WTC11 (cell line): ENCODE data around the gene CFAP58. TPM values are rescaled to one million over a fixed set of nuclear protein-coding genes. Genes with fewer than 3 reads are reported as not detected.

Experiments
- JUN ChIP-seq: sonication (generic); formaldehyde crosslinking; IDR thresholded peaks from 2 replicates; pipeline ENCODE4 v1.8.0; 2023; ENCODE audit warnings: mild to moderate bottlenecking, missing genetic modification reagents
- MAX ChIP-seq: sonication (generic); formaldehyde crosslinking; IDR thresholded peaks from 2 replicates; pipeline ENCODE4 v1.8.0; 2022; ENCODE audit warnings: mild to moderate bottlenecking, missing genetic modification reagents
- MXD4 ChIP-seq: fragments of 250-450 bp; sonication (Bioruptor Pico); IDR thresholded peaks from 2 replicates; pipeline ENCODE4 v1.8.0; 2021; ENCODE audit warnings: mild to moderate bottlenecking, moderate library complexity, borderline replicate concordance
- NFATC4 ChIP-seq: fragments of 250-450 bp; sonication (Bioruptor Pico); IDR thresholded peaks from 2 replicates; pipeline ENCODE4 v1.9.0; 2021; ENCODE audit warnings: mild to moderate bottlenecking
- NR3C1 ChIP-seq: sonication (generic); formaldehyde crosslinking; conservative IDR thresholded peaks from 2 replicates; pipeline ENCODE4 v1.8.1; 2023; ENCODE audit warnings: low read depth, mild to moderate bottlenecking, missing genetic modification reagents
- TEAD4 ChIP-seq: sonication (generic); formaldehyde crosslinking; IDR thresholded peaks from 2 replicates; pipeline ENCODE4 v1.8.0; 2022; ENCODE audit warnings: mild to moderate bottlenecking, missing genetic modification reagents
- ZNF219 ChIP-seq: sonication (generic); formaldehyde crosslinking; IDR thresholded peaks from 2 replicates; pipeline ENCODE4 v1.8.0; 2023; ENCODE audit warnings: missing genetic modification reagents, mild to moderate bottlenecking, borderline replicate concordance
- ZNF232 ChIP-seq: sonication (generic); formaldehyde crosslinking; IDR thresholded peaks from 2 replicates; pipeline ENCODE4 v1.8.0; 2022; ENCODE audit warnings: mild to moderate bottlenecking, missing genetic modification reagents
- ZNF263 ChIP-seq: sonication (generic); formaldehyde crosslinking; IDR thresholded peaks from 2 replicates; pipeline ENCODE4 v1.8.1; 2022; ENCODE audit warnings: low read depth, mild to moderate bottlenecking, moderate library complexity, missing genetic modification reagents
- ZNF512 ChIP-seq: sonication (generic); formaldehyde crosslinking; IDR thresholded peaks from 2 replicates; pipeline ENCODE4 v1.8.1; 2022; ENCODE audit warnings: missing genetic modification reagents, borderline replicate concordance
- total RNA-seq: library from RNA; stranded (reverse); gene quantifications from 3 replicates; pipeline ENCODE4 v1.2.3, GENCODE V29; 2021
- TF ChIP-seq, protein P1 (sequence below): sonication (generic); formaldehyde crosslinking; IDR thresholded peaks from 2 replicates; pipeline ENCODE4 v1.8.0; 2023; ENCODE audit warnings: missing genetic modification reagents, mild to moderate bottlenecking, borderline replicate concordance
- TF ChIP-seq, protein P2 (sequence below): sonication (generic); formaldehyde crosslinking; IDR thresholded peaks from 2 replicates; pipeline ENCODE4 v1.8.1; 2023; ENCODE audit warnings: mild to moderate bottlenecking, missing genetic modification reagents
- TF ChIP-seq, protein P3 (sequence below): sonication (generic); formaldehyde crosslinking; IDR thresholded peaks from 2 replicates; pipeline ENCODE4 v1.8.0; 2022; ENCODE audit warnings: mild to moderate bottlenecking, missing genetic modification reagents
- TF ChIP-seq, protein P4 (sequence below): sonication (generic); formaldehyde crosslinking; IDR thresholded peaks from 2 replicates; pipeline ENCODE4 v1.8.0; 2022; ENCODE audit warnings: missing genetic modification reagents
- TF ChIP-seq, protein P5 (sequence below): sonication (generic); formaldehyde crosslinking; IDR thresholded peaks from 2 replicates; pipeline ENCODE4 v1.8.0; 2022; ENCODE audit warnings: mild to moderate bottlenecking, missing genetic modification reagents

The CFAP58 gene
- total RNA-seq, 1 experiment from 2014 or later, result 1.0 TPM

DNA sequence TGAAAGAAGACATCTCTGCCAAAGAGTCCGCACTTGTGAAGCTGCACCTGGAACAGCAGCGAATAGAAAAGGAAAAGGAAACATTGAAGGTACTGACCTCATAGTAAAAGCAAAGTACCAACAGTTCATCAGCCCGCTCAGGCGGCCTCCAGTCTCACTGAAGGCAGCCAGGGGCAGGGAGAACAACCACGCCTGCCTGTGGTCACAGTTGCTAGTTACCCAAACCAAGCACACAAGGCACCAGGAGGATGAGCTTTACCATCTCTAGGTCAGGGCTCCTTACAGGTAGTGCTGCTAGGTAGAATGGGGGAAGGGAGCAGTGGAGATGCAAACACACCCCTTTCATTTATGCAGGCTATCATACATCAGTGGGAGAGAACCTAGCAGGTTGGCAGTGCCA is 39.8 kb downstream of the CFAP58 start (continued):
- TF ChIP-seq, protein P1, sequence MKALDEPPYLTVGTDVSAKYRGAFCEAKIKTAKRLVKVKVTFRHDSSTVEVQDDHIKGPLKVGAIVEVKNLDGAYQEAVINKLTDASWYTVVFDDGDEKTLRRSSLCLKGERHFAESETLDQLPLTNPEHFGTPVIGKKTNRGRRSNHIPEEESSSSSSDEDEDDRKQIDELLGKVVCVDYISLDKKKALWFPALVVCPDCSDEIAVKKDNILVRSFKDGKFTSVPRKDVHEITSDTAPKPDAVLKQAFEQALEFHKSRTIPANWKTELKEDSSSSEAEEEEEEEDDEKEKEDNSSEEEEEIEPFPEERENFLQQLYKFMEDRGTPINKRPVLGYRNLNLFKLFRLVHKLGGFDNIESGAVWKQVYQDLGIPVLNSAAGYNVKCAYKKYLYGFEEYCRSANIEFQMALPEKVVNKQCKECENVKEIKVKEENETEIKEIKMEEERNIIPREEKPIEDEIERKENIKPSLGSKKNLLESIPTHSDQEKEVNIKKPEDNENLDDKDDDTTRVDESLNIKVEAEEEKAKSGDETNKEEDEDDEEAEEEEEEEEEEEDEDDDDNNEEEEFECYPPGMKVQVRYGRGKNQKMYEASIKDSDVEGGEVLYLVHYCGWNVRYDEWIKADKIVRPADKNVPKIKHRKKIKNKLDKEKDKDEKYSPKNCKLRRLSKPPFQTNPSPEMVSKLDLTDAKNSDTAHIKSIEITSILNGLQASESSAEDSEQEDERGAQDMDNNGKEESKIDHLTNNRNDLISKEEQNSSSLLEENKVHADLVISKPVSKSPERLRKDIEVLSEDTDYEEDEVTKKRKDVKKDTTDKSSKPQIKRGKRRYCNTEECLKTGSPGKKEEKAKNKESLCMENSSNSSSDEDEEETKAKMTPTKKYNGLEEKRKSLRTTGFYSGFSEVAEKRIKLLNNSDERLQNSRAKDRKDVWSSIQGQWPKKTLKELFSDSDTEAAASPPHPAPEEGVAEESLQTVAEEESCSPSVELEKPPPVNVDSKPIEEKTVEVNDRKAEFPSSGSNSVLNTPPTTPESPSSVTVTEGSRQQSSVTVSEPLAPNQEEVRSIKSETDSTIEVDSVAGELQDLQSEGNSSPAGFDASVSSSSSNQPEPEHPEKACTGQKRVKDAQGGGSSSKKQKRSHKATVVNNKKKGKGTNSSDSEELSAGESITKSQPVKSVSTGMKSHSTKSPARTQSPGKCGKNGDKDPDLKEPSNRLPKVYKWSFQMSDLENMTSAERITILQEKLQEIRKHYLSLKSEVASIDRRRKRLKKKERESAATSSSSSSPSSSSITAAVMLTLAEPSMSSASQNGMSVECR (CRISPR knock-in tag), result no peak
- TF ChIP-seq, protein P2, sequence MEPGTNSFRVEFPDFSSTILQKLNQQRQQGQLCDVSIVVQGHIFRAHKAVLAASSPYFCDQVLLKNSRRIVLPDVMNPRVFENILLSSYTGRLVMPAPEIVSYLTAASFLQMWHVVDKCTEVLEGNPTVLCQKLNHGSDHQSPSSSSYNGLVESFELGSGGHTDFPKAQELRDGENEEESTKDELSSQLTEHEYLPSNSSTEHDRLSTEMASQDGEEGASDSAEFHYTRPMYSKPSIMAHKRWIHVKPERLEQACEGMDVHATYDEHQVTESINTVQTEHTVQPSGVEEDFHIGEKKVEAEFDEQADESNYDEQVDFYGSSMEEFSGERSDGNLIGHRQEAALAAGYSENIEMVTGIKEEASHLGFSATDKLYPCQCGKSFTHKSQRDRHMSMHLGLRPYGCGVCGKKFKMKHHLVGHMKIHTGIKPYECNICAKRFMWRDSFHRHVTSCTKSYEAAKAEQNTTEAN (CRISPR knock-in tag), result no peak
- TF ChIP-seq ZNF263 (CRISPR knock-in tag), result no peak
- TF ChIP-seq, protein P3, sequence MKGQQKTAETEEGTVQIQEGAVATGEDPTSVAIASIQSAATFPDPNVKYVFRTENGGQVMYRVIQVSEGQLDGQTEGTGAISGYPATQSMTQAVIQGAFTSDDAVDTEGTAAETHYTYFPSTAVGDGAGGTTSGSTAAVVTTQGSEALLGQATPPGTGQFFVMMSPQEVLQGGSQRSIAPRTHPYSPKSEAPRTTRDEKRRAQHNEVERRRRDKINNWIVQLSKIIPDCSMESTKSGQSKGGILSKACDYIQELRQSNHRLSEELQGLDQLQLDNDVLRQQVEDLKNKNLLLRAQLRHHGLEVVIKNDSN (CRISPR knock-in tag), result no peak
- no peak for TF ChIP-seq TEAD4 (CRISPR knock-in tag)
- no peak for TF ChIP-seq NR3C1 (CRISPR knock-in tag)
- no peak for TF ChIP-seq JUN (CRISPR knock-in tag)
- TF ChIP-seq ZNF232 (CRISPR knock-in tag), result no peak
- TF ChIP-seq, protein P4, sequence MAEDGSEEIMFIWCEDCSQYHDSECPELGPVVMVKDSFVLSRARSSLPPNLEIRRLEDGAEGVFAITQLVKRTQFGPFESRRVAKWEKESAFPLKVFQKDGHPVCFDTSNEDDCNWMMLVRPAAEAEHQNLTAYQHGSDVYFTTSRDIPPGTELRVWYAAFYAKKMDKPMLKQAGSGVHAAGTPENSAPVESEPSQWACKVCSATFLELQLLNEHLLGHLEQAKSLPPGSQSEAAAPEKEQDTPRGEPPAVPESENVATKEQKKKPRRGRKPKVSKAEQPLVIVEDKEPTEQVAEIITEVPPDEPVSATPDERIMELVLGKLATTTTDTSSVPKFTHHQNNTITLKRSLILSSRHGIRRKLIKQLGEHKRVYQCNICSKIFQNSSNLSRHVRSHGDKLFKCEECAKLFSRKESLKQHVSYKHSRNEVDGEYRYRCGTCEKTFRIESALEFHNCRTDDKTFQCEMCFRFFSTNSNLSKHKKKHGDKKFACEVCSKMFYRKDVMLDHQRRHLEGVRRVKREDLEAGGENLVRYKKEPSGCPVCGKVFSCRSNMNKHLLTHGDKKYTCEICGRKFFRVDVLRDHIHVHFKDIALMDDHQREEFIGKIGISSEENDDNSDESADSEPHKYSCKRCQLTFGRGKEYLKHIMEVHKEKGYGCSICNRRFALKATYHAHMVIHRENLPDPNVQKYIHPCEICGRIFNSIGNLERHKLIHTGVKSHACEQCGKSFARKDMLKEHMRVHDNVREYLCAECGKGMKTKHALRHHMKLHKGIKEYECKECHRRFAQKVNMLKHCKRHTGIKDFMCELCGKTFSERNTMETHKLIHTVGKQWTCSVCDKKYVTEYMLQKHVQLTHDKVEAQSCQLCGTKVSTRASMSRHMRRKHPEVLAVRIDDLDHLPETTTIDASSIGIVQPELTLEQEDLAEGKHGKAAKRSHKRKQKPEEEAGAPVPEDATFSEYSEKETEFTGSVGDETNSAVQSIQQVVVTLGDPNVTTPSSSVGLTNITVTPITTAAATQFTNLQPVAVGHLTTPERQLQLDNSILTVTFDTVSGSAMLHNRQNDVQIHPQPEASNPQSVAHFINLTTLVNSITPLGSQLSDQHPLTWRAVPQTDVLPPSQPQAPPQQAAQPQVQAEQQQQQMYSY (CRISPR knock-in tag), result no peak
- no peak for TF ChIP-seq MXD4 (CRISPR knock-in tag)
- TF ChIP-seq MAX (CRISPR knock-in tag), result no peak
- TF ChIP-seq ZNF512 (CRISPR knock-in tag), result no peak
- TF ChIP-seq, protein P5, sequence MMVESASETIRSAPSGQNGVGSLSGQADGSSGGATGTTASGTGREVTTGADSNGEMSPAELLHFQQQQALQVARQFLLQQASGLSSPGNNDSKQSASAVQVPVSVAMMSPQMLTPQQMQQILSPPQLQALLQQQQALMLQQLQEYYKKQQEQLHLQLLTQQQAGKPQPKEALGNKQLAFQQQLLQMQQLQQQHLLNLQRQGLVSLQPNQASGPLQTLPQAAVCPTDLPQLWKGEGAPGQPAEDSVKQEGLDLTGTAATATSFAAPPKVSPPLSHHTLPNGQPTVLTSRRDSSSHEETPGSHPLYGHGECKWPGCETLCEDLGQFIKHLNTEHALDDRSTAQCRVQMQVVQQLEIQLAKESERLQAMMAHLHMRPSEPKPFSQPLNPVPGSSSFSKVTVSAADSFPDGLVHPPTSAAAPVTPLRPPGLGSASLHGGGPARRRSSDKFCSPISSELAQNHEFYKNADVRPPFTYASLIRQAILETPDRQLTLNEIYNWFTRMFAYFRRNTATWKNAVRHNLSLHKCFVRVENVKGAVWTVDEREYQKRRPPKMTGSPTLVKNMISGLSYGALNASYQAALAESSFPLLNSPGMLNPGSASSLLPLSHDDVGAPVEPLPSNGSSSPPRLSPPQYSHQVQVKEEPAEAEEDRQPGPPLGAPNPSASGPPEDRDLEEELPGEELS (CRISPR knock-in tag), result no peak
- TF ChIP-seq ZNF219, result no peak
- TF ChIP-seq NFATC4 (CRISPR knock-in tag), result no peak
